Liver (tissue), 9 donors: ENCODE measurements around the gene MCUR1. TPM values are rescaled to one million over a fixed set of nuclear protein-coding genes. Genes with fewer than 3 reads are reported as not detected.

ENCODE experiments used
- DNase-seq: peaks from one replicate; pipeline ENCODE4 v3.0.0-alpha.2; 2017; ENCODE audit warnings: low spot score
- H3K27ac ChIP-seq, 2 donors: one replicate each; pipeline ENCODE4 v1.7.0; 2013; ENCODE audit warnings: inconsistent platforms in 2 of 2, low read length in 2 of 2, control low read depth in 1 of 2, low read depth in 1 of 2, mild to moderate bottlenecking in 1 of 2
- H3K27me3 ChIP-seq, 4 donors: one replicate each; pipeline versions ENCODE4 v1.6.1 to v1.7.0; 2013; ENCODE audit warnings: low read length in 3 of 4, inconsistent platforms in 1 of 4, mild to moderate bottlenecking in 1 of 4, moderate library complexity in 1 of 4; ENCODE audit not compliant: control insufficient read depth in 4 of 4, insufficient read depth in 4 of 4
- H3K36me3 ChIP-seq, 4 donors: one replicate each; pipeline versions ENCODE4 v1.6.1 to v1.7.0; 2013; ENCODE audit warnings: low read length in 3 of 4, mild to moderate bottlenecking in 3 of 4, low read depth in 1 of 4, moderate library complexity in 1 of 4; ENCODE audit not compliant: control insufficient read depth in 4 of 4, insufficient read depth in 3 of 4
- H3K4me1 ChIP-seq, 4 donors: one replicate each; pipeline versions ENCODE4 v1.6.1 to v1.7.0; 2013; ENCODE audit warnings: low read length in 3 of 4, mild to moderate bottlenecking in 3 of 4, moderate library complexity in 1 of 4; ENCODE audit not compliant: control insufficient read depth in 4 of 4, insufficient read depth in 4 of 4
- H3K4me3 ChIP-seq, 3 donors: one replicate each; pipeline versions ENCODE4 v1.6.1 to v1.7.0; 2013; ENCODE audit warnings: low read length in 3 of 3, control low read depth in 1 of 3, low read depth in 1 of 3, mild to moderate bottlenecking in 1 of 3
- H3K9ac ChIP-seq, 2 donors: one replicate each; pipeline ENCODE4 v1.7.0; 2013; ENCODE audit warnings: low read length in 2 of 2, mild to moderate bottlenecking in 2 of 2, moderate library complexity in 2 of 2, control low read depth in 1 of 2, low read depth in 1 of 2
- H3K9me3 ChIP-seq, 4 donors: one replicate each; pipeline versions ENCODE4 v1.6.1 to v1.7.0; 2013; ENCODE audit warnings: low read length in 3 of 4; ENCODE audit not compliant: control insufficient read depth in 4 of 4
- CTCF ChIP-seq: fragments of 150-350 bp; IDR thresholded peaks from 2 replicates; pipeline ENCODE4 v1.5.1; 2017; ENCODE audit warnings: improper control_type of control experiment, low read depth, low read length; ENCODE audit not compliant: missing input control
- EGR1 ChIP-seq, 2 donors: IDR thresholded peaks; 2 replicates each; pipeline ENCODE4 v1.6.1; 2016 to 2018; ENCODE audit warnings: antibody characterized with exemption in 2 of 2, low read depth in 2 of 2
- FOXA1 ChIP-seq: IDR thresholded peaks from 2 replicates; pipeline ENCODE4 v1.6.1; 2016; ENCODE audit warnings: antibody characterized with exemption
- HNF4A ChIP-seq, 2 donors: conservative IDR thresholded peaks; 2 replicates each; pipeline ENCODE4 v1.6.1; 2016; ENCODE audit warnings: antibody characterized with exemption in 2 of 2, mild to moderate bottlenecking in 2 of 2
- HNF4G ChIP-seq: IDR thresholded peaks from 2 replicates; pipeline ENCODE4 v1.6.1; 2016; ENCODE audit warnings: antibody characterized with exemption
- JUND ChIP-seq, 2 donors: IDR thresholded peaks; 2 replicates each; pipeline ENCODE4 v1.6.1; 2016; ENCODE audit warnings: antibody characterized with exemption in 2 of 2
- MAX ChIP-seq: IDR thresholded peaks from 2 replicates; pipeline ENCODE4 v1.6.1; 2016; ENCODE audit warnings: antibody characterized with exemption
- NR2F2 ChIP-seq: IDR thresholded peaks from 2 replicates; pipeline ENCODE4 v1.6.1; 2016; ENCODE audit warnings: antibody characterized with exemption
- RAD21 ChIP-seq, 2 donors: IDR thresholded peaks; 2 replicates each; pipeline ENCODE4 v1.6.1; 2016; ENCODE audit warnings: antibody characterized with exemption in 2 of 2, mild to moderate bottlenecking in 2 of 2
- REST ChIP-seq: IDR thresholded peaks from 2 replicates; pipeline ENCODE4 v1.6.1; 2016; ENCODE audit warnings: antibody characterized with exemption, mild to moderate bottlenecking
- TAF1 ChIP-seq: conservative IDR thresholded peaks from 2 replicates; pipeline ENCODE4 v1.6.1; 2016; ENCODE audit warnings: antibody characterized with exemption, mild to moderate bottlenecking
- YY1 ChIP-seq: IDR thresholded peaks from 2 replicates; pipeline ENCODE4 v1.6.1; 2016; ENCODE audit warnings: antibody characterized with exemption, mild to moderate bottlenecking
- ZBTB33 ChIP-seq: IDR thresholded peaks from 2 replicates; pipeline ENCODE4 v1.6.1; 2016; ENCODE audit warnings: antibody characterized with exemption
- WGBS: extraction: QIAGEN DNeasy Blood & Tissue Kit; methylation state at CpG from one replicate; pipeline ENCODE4 v1.1.7; 2013; 5-methylcytosine and 5-hydroxymethylcytosine counted together
- polyA plus RNA-seq, 2 donors: library from polyadenylated mRNA; stranded (reverse) in 1 of 2; unstranded in 1 of 2; fragments of 200-250 nt in 1 of 2; fragments of >200 nt in 1 of 2; fragmentation: Nextera tagmentation in 1 of 2; extraction: Ambion mirVana in 1 of 2; gene quantifications; one replicate each; pipeline versions ENCODE4 v1.2.1 to v1.2.3, GENCODE V29; 2013 to 2015
- total RNA-seq, 2 donors: library from RNA; depleted of rRNA; stranded (reverse); fragments of >200 nt; gene quantifications; one replicate each; pipeline ENCODE4 v1.2.3, GENCODE V29; 2014
- donor health status: healthy.
- donor health status: healthy.
- donor health status: healthy.
- donor health status: healthy.
- donor health status: healthy.

MCUR1 gene
- total and polyA plus RNA-seq, 4 donors = 7.3 to 17.3 (median 7.4) TPM

- H3K36me3 ChIP-seq = no peaks in the 10 kb centered on the region
- no peak for TF ChIP-seq ZBTB33
- no peak for TF ChIP-seq MAX
- TF ChIP-seq HNF4A (conservative IDR thresholded peaks at IDR 0.05) = no peak
- TF ChIP-seq REST = no peak
- no peak for TF ChIP-seq EGR1 (IDR thresholded peaks at IDR 0.05; ENCODE audit: low read depth in 2 of 2)
- TF ChIP-seq HNF4G = no peak
- TF ChIP-seq TAF1 = no peak
- TF ChIP-seq RAD21 (IDR thresholded peaks at IDR 0.05) = no peak
- no peak for TF ChIP-seq FOXA1
- no peak for TF ChIP-seq NR2F2
- no peak for TF ChIP-seq CTCF
- TF ChIP-seq JUND (IDR thresholded peaks at IDR 0.05) = no peak
- H3K27me3 ChIP-seq = no peaks in the 10 kb centered on the region
- H3K4me1 ChIP-seq = peaks cover 0 to 5% (median 0%) of the 10 kb centered on the region in 4 donors
- peaks cover 0 to 4% (median 1%) of the 10 kb centered on the region in 4 donors for H3K9me3 ChIP-seq
- no peak overlapping the region for H3K4me3 ChIP-seq
- 92% methylated on average over 8 of the region's 8 CpGs for WGBS
- no peak overlapping the region for H3K9ac ChIP-seq
- no peak overlapping the region for H3K27ac ChIP-seq
- DNase-seq = no peak
These were observed 48.8 kb downstream of the MCUR1 start for GRCh38 chr6:13765570-13765969.

- peaks cover 0 to 4% (median 1%) of the 10 kb centered on the region in 4 donors for H3K9me3 ChIP-seq
- H3K4me1 ChIP-seq = peaks cover 0 to 5% (median 0%) of the 10 kb centered on the region in 4 donors
- no peak for DNase-seq
- no peaks in the 10 kb centered on the region for H3K36me3 ChIP-seq
- no peak overlapping the region for H3K27ac ChIP-seq
- no peak for TF ChIP-seq YY1
- TF ChIP-seq EGR1 (IDR thresholded peaks at IDR 0.05; ENCODE audit: low read depth in 2 of 2) = no peak
- WGBS = 92% methylated on average over 9 of the region's 9 CpGs
- H3K4me3 ChIP-seq = no peak overlapping the region
- H3K27me3 ChIP-seq = no peaks in the 10 kb centered on the region
- no peak overlapping the region for H3K9ac ChIP-seq
These were observed 49.4 kb downstream of the MCUR1 start for GRCh38 chr6:13764996-13765395.
